HCT116 (cell line): Measurements from ENCODE around the gene THRB.

Experiments
- POLR2A ChIP-seq: IDR thresholded peaks from 2 replicates; pipeline ENCODE4 v1.7.0; 2011; ENCODE audit warnings: borderline replicate concordance; ENCODE audit not compliant: insufficient read depth, insufficient read length; ENCODE audit errors: extremely low read depth
- TF ChIP-seq, protein P1 (sequence below), 3 experiments: fragments of 200-600 bp in 1 of 3; sonication (generic) in 1 of 3; IDR thresholded peaks in 2 of 3; conservative IDR thresholded peaks in 1 of 3; 2 replicates each; pipeline ENCODE4 v1.5.1; 2012 to 2017; ENCODE audit warnings: low read depth in 2 of 3, low read length in 2 of 3, antibody characterized with exemption in 1 of 3, borderline replicate concordance in 1 of 3, control low read depth in 1 of 3, mild to moderate bottlenecking in 1 of 3, mixed read lengths in 1 of 3, mixed run types in 1 of 3, moderate library complexity in 1 of 3; ENCODE audit not compliant: insufficient read depth in 1 of 3

DNA sequence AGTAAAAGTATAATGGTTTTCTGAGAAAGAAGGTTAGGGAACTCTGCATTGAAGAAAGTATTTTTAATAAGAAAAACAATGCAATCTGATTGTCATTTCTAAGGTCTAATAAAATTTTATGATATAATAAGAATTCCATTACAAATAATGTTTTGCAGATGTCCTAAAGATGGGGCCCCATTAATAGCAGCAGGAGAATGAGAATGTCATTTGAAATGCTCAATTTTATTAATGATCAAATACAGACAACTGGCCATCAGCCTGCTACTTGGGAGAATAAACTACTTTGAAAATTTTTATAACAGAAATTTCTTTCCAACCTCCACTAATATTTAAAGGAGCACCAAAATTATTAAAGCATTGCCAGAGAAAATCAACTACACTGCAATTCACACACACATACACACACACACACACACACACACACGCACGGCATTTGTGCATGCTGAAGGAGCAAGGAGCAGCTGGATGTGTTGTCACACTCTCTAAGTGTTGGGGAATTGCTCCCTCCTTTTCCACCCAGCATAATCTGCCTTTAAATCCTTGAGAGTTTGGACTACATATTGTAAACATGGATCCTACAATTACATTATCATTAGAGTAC lies 109.5 kb downstream of the THRB start:
- no peak for TF ChIP-seq POLR2A
- TF ChIP-seq, protein P1, sequence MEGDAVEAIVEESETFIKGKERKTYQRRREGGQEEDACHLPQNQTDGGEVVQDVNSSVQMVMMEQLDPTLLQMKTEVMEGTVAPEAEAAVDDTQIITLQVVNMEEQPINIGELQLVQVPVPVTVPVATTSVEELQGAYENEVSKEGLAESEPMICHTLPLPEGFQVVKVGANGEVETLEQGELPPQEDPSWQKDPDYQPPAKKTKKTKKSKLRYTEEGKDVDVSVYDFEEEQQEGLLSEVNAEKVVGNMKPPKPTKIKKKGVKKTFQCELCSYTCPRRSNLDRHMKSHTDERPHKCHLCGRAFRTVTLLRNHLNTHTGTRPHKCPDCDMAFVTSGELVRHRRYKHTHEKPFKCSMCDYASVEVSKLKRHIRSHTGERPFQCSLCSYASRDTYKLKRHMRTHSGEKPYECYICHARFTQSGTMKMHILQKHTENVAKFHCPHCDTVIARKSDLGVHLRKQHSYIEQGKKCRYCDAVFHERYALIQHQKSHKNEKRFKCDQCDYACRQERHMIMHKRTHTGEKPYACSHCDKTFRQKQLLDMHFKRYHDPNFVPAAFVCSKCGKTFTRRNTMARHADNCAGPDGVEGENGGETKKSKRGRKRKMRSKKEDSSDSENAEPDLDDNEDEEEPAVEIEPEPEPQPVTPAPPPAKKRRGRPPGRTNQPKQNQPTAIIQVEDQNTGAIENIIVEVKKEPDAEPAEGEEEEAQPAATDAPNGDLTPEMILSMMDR (IDR thresholded peaks at IDR 0.05 in 2 of 3, conservative IDR thresholded peaks at IDR 0.05 in 1 of 3; ENCODE audit: borderline replicate concordance in 1 of 3, insufficient read depth in 1 of 3, low read depth in 2 of 3, low read length in 2 of 3) = no peak
